GM10266 (cell line): Measurements from ENCODE around the gene SLCO1C1.

Source experiments
- DNase-seq: peaks from one replicate; pipeline ENCODE4 v3.0.0; 2012; ENCODE audit errors: extremely low spot score
- CTCF ChIP-seq: IDR thresholded peaks from 2 replicates; pipeline ENCODE4 v1.5.1; 2012; ENCODE audit warnings: mild to moderate bottlenecking, low read depth; ENCODE audit not compliant: control insufficient read depth, insufficient read depth; ENCODE audit errors: missing control alignments

The SLCO1C1 gene

GRCh38 chr12:20701106-20701505 lies 6.0 kb downstream of the SLCO1C1 start:
- no peak for DNase-seq
- no peak for TF ChIP-seq CTCF

GRCh38 chr12:20704860-20705259 lies 9.7 kb downstream of the SLCO1C1 start:
- no peak for TF ChIP-seq CTCF
- DNase-seq = no peak

GRCh38 chr12:20711846-20712245 lies 16.7 kb downstream of the SLCO1C1 start:
- no peak for DNase-seq
- no peak for TF ChIP-seq CTCF

- DNase-seq = no peak
Measured at GRCh38 chr12:20716037-20716436, 20.9 kb downstream of the SLCO1C1 start.

GRCh38 chr12:20716985-20717384 lies 21.9 kb downstream of the SLCO1C1 start:
- no peak for TF ChIP-seq CTCF
- no peak for DNase-seq

More at GRCh38 chr12:20716037-20716436, 20.9 kb downstream of the SLCO1C1 start:
- TF ChIP-seq CTCF = no peak

GRCh38 chr12:20718294-20718693 lies 23.2 kb downstream of the SLCO1C1 start:
- DNase-seq = no peak
- no peak for TF ChIP-seq CTCF

GRCh38 chr12:20722142-20722541 lies 27.0 kb downstream of the SLCO1C1 start:
- no peak for TF ChIP-seq CTCF
- DNase-seq = no peak

- no peak for TF ChIP-seq CTCF
- no peak for DNase-seq
Measured at GRCh38 chr12:20731274-20731673, 36.1 kb downstream of the SLCO1C1 start.
